ENCODE measurements around the gene ABCD3. TPM values are rescaled to one million over a fixed set of nuclear protein-coding genes. Genes with fewer than 3 reads are reported as not detected.
"Not testable (repeated sequence)": the region's sequence is repeated elsewhere in the genome, so short reads cannot be mapped to it uniquely, and the experiment has no call there.

ABCD3 gene
- total RNA-seq, 1 donor: 30.4 TPM

- no peaks in the 10 kb centered on the region for H3K27me3 ChIP-seq (ENCODE audit: insufficient read depth, low read length)
- H3K36me3 ChIP-seq (ENCODE audit: insufficient read depth, low read length): no peaks in the 10 kb centered on the region
- H3K27ac ChIP-seq (ENCODE audit: low read depth, low read length): no peak overlapping the region
- peaks cover 5% of the 10 kb centered on the region for H3K4me1 ChIP-seq (ENCODE audit: insufficient read depth, low read length)
- H3K4me2 ChIP-seq (ENCODE audit: insufficient read depth, low read length): no peak overlapping the region
- H3K9me3 ChIP-seq (ENCODE audit: low read depth, low read length): peaks cover 4% of the 10 kb centered on the region
- TF ChIP-seq CTCF (IDR thresholded peaks at IDR 0.05; ENCODE audit: extremely low read depth, low read depth, low read length): no peak
- no peak overlapping the region for H2AFZ ChIP-seq (ENCODE audit: low read length)
- no peak for DNase-seq (ENCODE audit: insufficient read length, low spot score, missing footprints)
- H3K79me2 ChIP-seq (ENCODE audit: insufficient read depth, low read length): peaks cover 62% of the 10 kb centered on the region
- peaks cover 8% of the 10 kb centered on the region for H4K20me1 ChIP-seq (ENCODE audit: insufficient read depth, low read length)
- no peak overlapping the region for H3K4me3 ChIP-seq (ENCODE audit: insufficient read depth, low read length)
Measured at GRCh38 chr1:94433866-94434265, 15.7 kb downstream of the ABCD3 start.

GRCh38 chr1:94434365-94435045 lies 16.3 kb downstream of the ABCD3 start:
- Histone ChIP-seq H2AFZ (ENCODE audit: low read length) (no peak overlapping the region), H3K36me3 (ENCODE audit: insufficient read depth, low read length) (no peaks in the 10 kb centered on the region), H3K4me1 (ENCODE audit: insufficient read depth, low read length) (peaks cover 5% of the 10 kb centered on the region), H3K27ac (ENCODE audit: low read depth, low read length) (no peak overlapping the region), H3K27me3 (ENCODE audit: insufficient read depth, low read length) (no peaks in the 10 kb centered on the region), H4K20me1 (ENCODE audit: insufficient read depth, low read length) (peaks cover 4% of the 10 kb centered on the region), H3K79me2 (ENCODE audit: insufficient read depth, low read length) (peaks cover 56% of the 10 kb centered on the region), H3K9me3 (ENCODE audit: low read depth, low read length) (peaks cover 4% of the 10 kb centered on the region), H3K4me2 (ENCODE audit: insufficient read depth, low read length) (no peak overlapping the region), H3K4me3 (ENCODE audit: insufficient read depth, low read length) (no peak overlapping the region)
- no peak for TF ChIP-seq CTCF (IDR thresholded peaks at IDR 0.05; ENCODE audit: extremely low read depth, low read depth, low read length)
- no peak for DNase-seq (ENCODE audit: insufficient read length, low spot score, missing footprints)

GRCh38 chr1:94438692-94439276 lies 20.6 kb downstream of the ABCD3 start:
- no peak overlapping the region for H3K4me3 ChIP-seq (ENCODE audit: insufficient read depth, low read length)
- no peak for TF ChIP-seq CTCF (IDR thresholded peaks at IDR 0.05; ENCODE audit: extremely low read depth, low read depth, low read length)
- no peaks in the 10 kb centered on the region for H3K27me3 ChIP-seq (ENCODE audit: insufficient read depth, low read length)
- no peak overlapping the region for H2AFZ ChIP-seq (ENCODE audit: low read length)
- H3K36me3 ChIP-seq (ENCODE audit: insufficient read depth, low read length): no peaks in the 10 kb centered on the region
- peaks cover 5% of the 10 kb centered on the region for H3K4me1 ChIP-seq (ENCODE audit: insufficient read depth, low read length)
- peaks cover 56% of the 10 kb centered on the region for H3K79me2 ChIP-seq (ENCODE audit: insufficient read depth, low read length)
- peaks cover 13% of the 10 kb centered on the region for H4K20me1 ChIP-seq (ENCODE audit: insufficient read depth, low read length)
- H3K27ac ChIP-seq (ENCODE audit: low read depth, low read length): no peak overlapping the region
- DNase-seq (ENCODE audit: insufficient read length, low spot score, missing footprints): no peak
- peaks cover 4% of the 10 kb centered on the region for H3K9me3 ChIP-seq (ENCODE audit: low read depth, low read length)
- H3K4me2 ChIP-seq (ENCODE audit: insufficient read depth, low read length): no peak overlapping the region

- peaks cover 5% of the 10 kb centered on the region for H3K4me1 ChIP-seq (ENCODE audit: insufficient read depth, low read length)
- no peak overlapping the region for H2AFZ ChIP-seq (ENCODE audit: low read length)
- no peak overlapping the region for H3K27ac ChIP-seq (ENCODE audit: low read depth, low read length)
- no peak overlapping the region for H3K4me3 ChIP-seq (ENCODE audit: insufficient read depth, low read length)
- peaks cover 59% of the 10 kb centered on the region for H3K79me2 ChIP-seq (ENCODE audit: insufficient read depth, low read length)
- peaks cover 13% of the 10 kb centered on the region for H4K20me1 ChIP-seq (ENCODE audit: insufficient read depth, low read length)
- H3K27me3 ChIP-seq (ENCODE audit: insufficient read depth, low read length): no peaks in the 10 kb centered on the region
- H3K9me3 ChIP-seq (ENCODE audit: low read depth, low read length): peaks cover 4% of the 10 kb centered on the region
- no peak for DNase-seq (ENCODE audit: insufficient read length, low spot score, missing footprints)
- no peak overlapping the region for H3K4me2 ChIP-seq (ENCODE audit: insufficient read depth, low read length)
- no peak for TF ChIP-seq CTCF (IDR thresholded peaks at IDR 0.05; ENCODE audit: extremely low read depth, low read depth, low read length)
- no peaks in the 10 kb centered on the region for H3K36me3 ChIP-seq (ENCODE audit: insufficient read depth, low read length)
Measured at GRCh38 chr1:94440088-94440487, 21.9 kb downstream of the ABCD3 start.

GRCh38 chr1:94443067-94443466 lies 24.9 kb downstream of the ABCD3 start:
- Histone ChIP-seq H4K20me1 (ENCODE audit: insufficient read depth, low read length) (peaks cover 17% of the 10 kb centered on the region), H3K79me2 (ENCODE audit: insufficient read depth, low read length) (peaks cover 49% of the 10 kb centered on the region)
- not testable (repeated sequence) for H3K27me3 ChIP-seq (ENCODE audit: insufficient read depth, low read length); H3K4me3 ChIP-seq (ENCODE audit: insufficient read depth, low read length); H3K36me3 ChIP-seq (ENCODE audit: insufficient read depth, low read length); H2AFZ ChIP-seq (ENCODE audit: low read length); H3K9me3 ChIP-seq (ENCODE audit: low read depth, low read length); H3K27ac ChIP-seq (ENCODE audit: low read depth, low read length); H3K4me2 ChIP-seq (ENCODE audit: insufficient read depth, low read length); DNase-seq (ENCODE audit: insufficient read length, low spot score, missing footprints); H3K4me1 ChIP-seq (ENCODE audit: insufficient read depth, low read length)

- not testable (repeated sequence) for DNase-seq (ENCODE audit: insufficient read length, low spot score, missing footprints); H3K9me3 ChIP-seq (ENCODE audit: low read depth, low read length); H2AFZ ChIP-seq (ENCODE audit: low read length); H3K27me3 ChIP-seq (ENCODE audit: insufficient read depth, low read length); H3K4me2 ChIP-seq (ENCODE audit: insufficient read depth, low read length); H3K4me1 ChIP-seq (ENCODE audit: insufficient read depth, low read length); H3K27ac ChIP-seq (ENCODE audit: low read depth, low read length); H3K36me3 ChIP-seq (ENCODE audit: insufficient read depth, low read length); H3K4me3 ChIP-seq (ENCODE audit: insufficient read depth, low read length)
- peaks cover 40% of the 10 kb centered on the region for H3K79me2 ChIP-seq (ENCODE audit: insufficient read depth, low read length)
- H4K20me1 ChIP-seq (ENCODE audit: insufficient read depth, low read length): peaks cover 14% of the 10 kb centered on the region
Measured at GRCh38 chr1:94444819-94445218, 26.6 kb downstream of the ABCD3 start.
